ENCODE data around the gene CFAP251.

The CFAP251 gene

GRCh38 chr12:121932914-121933521 is 14.6 kb downstream of the CFAP251 start:
- H3K9me3 ChIP-seq (ENCODE audit: control insufficient read depth, insufficient read depth, low read depth, low read length): no peaks in the 10 kb centered on the region
- no peak overlapping the region for H3K4me3 ChIP-seq (ENCODE audit: low read depth, low read length)
- CTCF ChIA-PET: interaction anchor here (0.6 kb wide), 1 partner anchor 31 kb away, joined by 3 read pairs; no protein-coding TSS in a partner anchor
- TF ChIP-seq SP3 (tag by site-specific recombination; IDR thresholded peaks at IDR 0.05) (no peak), SCRT2 (tag by site-specific recombination; IDR thresholded peaks at IDR 0.05) (peak; percentile 88), SCRT1 (tag by site-specific recombination; IDR thresholded peaks at IDR 0.05; ENCODE audit: borderline replicate concordance) (peak; percentile 87; the same call in 1 of the 2 replicates)
- peaks cover 0 to 25% of the 10 kb centered on the region in 2 experiments; a peak in 1 of 3 replicates for H3K36me3 ChIP-seq (ENCODE audit: control insufficient read depth in 2 of 2, insufficient read depth in 1 of 2, low read length in 2 of 2)
- POLR2A ChIA-PET: no interaction called here
- no peak overlapping the region for H3K27ac ChIP-seq (ENCODE audit: extremely low read depth, low read depth, low read length)
- H3K4me1 ChIP-seq (ENCODE audit: control insufficient read depth, insufficient read depth, low read length): no peaks in the 10 kb centered on the region

GRCh38 chr12:121933522-121934308 is 15.3 kb downstream of the CFAP251 start:
- POLR2A ChIA-PET: no interaction called here

GRCh38 chr12:121934309-121934664 is 15.9 kb downstream of the CFAP251 start:
- CTCF ChIA-PET: interaction anchor here (0.7 to 1.0 kb wide), 2 partner anchors 16 to 61 kb away, joined by 3 to 4 read pairs; partner anchors contain the start of gene CFAP251
- no peak for TF ChIP-seq ZNF274 (IDR thresholded peaks at IDR 0.05; ENCODE audit: low read length)
- TF ChIP-seq ZNF274 (tag by site-specific recombination; IDR thresholded peaks at IDR 0.05; ENCODE audit: borderline replicate concordance): no peak
- TF ChIP-seq ZNF114 (tag by site-specific recombination; IDR thresholded peaks at IDR 0.05): no peak
- no peak for TF ChIP-seq ZNF677 (tag by site-specific recombination; IDR thresholded peaks at IDR 0.05)
- TF ChIP-seq ZNF777 (tag by site-specific recombination; IDR thresholded peaks at IDR 0.05; ENCODE audit: borderline replicate concordance): no peak
- TF ChIP-seq ZNF121 (tag by site-specific recombination; IDR thresholded peaks at IDR 0.05): no peak
- TF ChIP-seq PRDM10 (tag by site-specific recombination; IDR thresholded peaks at IDR 0.05): no peak
- no peak for TF ChIP-seq ZNF580 (tag by site-specific recombination; IDR thresholded peaks at IDR 0.05)
- no peak for TF ChIP-seq ZNF398 (tag by site-specific recombination; IDR thresholded peaks at IDR 0.05)
- no peak for TF ChIP-seq ZFP37 (tag by site-specific recombination; IDR thresholded peaks at IDR 0.05)
- no peak for TF ChIP-seq ZNF112 (tag by site-specific recombination; IDR thresholded peaks at IDR 0.05)
- TF ChIP-seq MYNN (tag by site-specific recombination; IDR thresholded peaks at IDR 0.05; ENCODE audit: borderline replicate concordance): no peak
- no peak for TF ChIP-seq ZBTB10 (tag by site-specific recombination; IDR thresholded peaks at IDR 0.05)
- TF ChIP-seq ZNF626 (tag by site-specific recombination; IDR thresholded peaks at IDR 0.05): no peak
- no peak for TF ChIP-seq ZNF433 (tag by site-specific recombination; IDR thresholded peaks at IDR 0.05; ENCODE audit: low read depth)
- no peak for TF ChIP-seq KLF7 (tag by site-specific recombination; IDR thresholded peaks at IDR 0.05; ENCODE audit: borderline replicate concordance)
- TF ChIP-seq KLF16 (tag by site-specific recombination; IDR thresholded peaks at IDR 0.05): no peak
- no peak for TF ChIP-seq ZNF555 (tag by site-specific recombination; conservative IDR thresholded peaks at IDR 0.05)

More at GRCh38 chr12:121933522-121934308, 15.3 kb downstream of the CFAP251 start:
- CTCF ChIA-PET: interaction anchor here (0.6 to 1.0 kb wide), 4 partner anchors 16 to 115 kb away, joined by 3 to 5 read pairs (median 4); partner anchors contain the start of gene CFAP251
- H3K36me3 ChIP-seq (ENCODE audit: control insufficient read depth in 2 of 2, insufficient read depth in 1 of 2, low read length in 2 of 2): peaks cover 0 to 25% of the 10 kb centered on the region in 2 experiments; a peak in 1 of 3 replicates
- no peaks in the 10 kb centered on the region for H3K9me3 ChIP-seq (ENCODE audit: control insufficient read depth, insufficient read depth, low read depth, low read length)
- no peaks in the 10 kb centered on the region for H3K4me1 ChIP-seq (ENCODE audit: control insufficient read depth, insufficient read depth, low read length)
- TF ChIP-seq ZNF791 (tag by site-specific recombination; IDR thresholded peaks at IDR 0.05) (no peak), SCRT2 (tag by site-specific recombination; IDR thresholded peaks at IDR 0.05) (0 out of 2 replicates have a peak, but pooled peaks have one; percentile 2)
- H3K27ac ChIP-seq (ENCODE audit: extremely low read depth, low read depth, low read length): no peak overlapping the region
- H3K4me3 ChIP-seq (ENCODE audit: low read depth, low read length): no peak overlapping the region

More at GRCh38 chr12:121934309-121934664, 15.9 kb downstream of the CFAP251 start:
- POLR2A ChIA-PET: no interaction called here
- H3K9me3 ChIP-seq (ENCODE audit: control insufficient read depth, insufficient read depth, low read depth, low read length): no peaks in the 10 kb centered on the region
- peaks cover 0 to 25% of the 10 kb centered on the region in 2 experiments; a peak in 1 of 3 replicates for H3K36me3 ChIP-seq (ENCODE audit: control insufficient read depth in 2 of 2, insufficient read depth in 1 of 2, low read length in 2 of 2)
- no peaks in the 10 kb centered on the region for H3K4me1 ChIP-seq (ENCODE audit: control insufficient read depth, insufficient read depth, low read length)
- H3K27ac ChIP-seq (ENCODE audit: extremely low read depth, low read depth, low read length): no peak overlapping the region
- H3K4me3 ChIP-seq (ENCODE audit: low read depth, low read length): no peak overlapping the region
